Liver (tissue), 9 donors: Measurements from ENCODE around the gene CDCP1. TPM values are rescaled to one million over a fixed set of nuclear protein-coding genes. Genes with fewer than 3 reads are reported as not detected.

Source experiments
- DNase-seq: peaks from one replicate; pipeline ENCODE4 v3.0.0-alpha.2; 2017; ENCODE audit warnings: low spot score
- H3K27ac ChIP-seq, 2 donors: one replicate each; pipeline ENCODE4 v1.7.0; 2013; ENCODE audit warnings: inconsistent platforms in 2 of 2, low read length in 2 of 2, control low read depth in 1 of 2, low read depth in 1 of 2, mild to moderate bottlenecking in 1 of 2
- H3K27me3 ChIP-seq, 4 donors: one replicate each; pipeline versions ENCODE4 v1.6.1 to v1.7.0; 2013; ENCODE audit warnings: low read length in 3 of 4, inconsistent platforms in 1 of 4, mild to moderate bottlenecking in 1 of 4, moderate library complexity in 1 of 4; ENCODE audit not compliant: control insufficient read depth in 4 of 4, insufficient read depth in 4 of 4
- H3K36me3 ChIP-seq, 4 donors: one replicate each; pipeline versions ENCODE4 v1.6.1 to v1.7.0; 2013; ENCODE audit warnings: low read length in 3 of 4, mild to moderate bottlenecking in 3 of 4, low read depth in 1 of 4, moderate library complexity in 1 of 4; ENCODE audit not compliant: control insufficient read depth in 4 of 4, insufficient read depth in 3 of 4
- H3K4me1 ChIP-seq, 4 donors: one replicate each; pipeline versions ENCODE4 v1.6.1 to v1.7.0; 2013; ENCODE audit warnings: low read length in 3 of 4, mild to moderate bottlenecking in 3 of 4, moderate library complexity in 1 of 4; ENCODE audit not compliant: control insufficient read depth in 4 of 4, insufficient read depth in 4 of 4
- H3K4me3 ChIP-seq, 3 donors: one replicate each; pipeline versions ENCODE4 v1.6.1 to v1.7.0; 2013; ENCODE audit warnings: low read length in 3 of 3, control low read depth in 1 of 3, low read depth in 1 of 3, mild to moderate bottlenecking in 1 of 3
- H3K9ac ChIP-seq, 2 donors: one replicate each; pipeline ENCODE4 v1.7.0; 2013; ENCODE audit warnings: low read length in 2 of 2, mild to moderate bottlenecking in 2 of 2, moderate library complexity in 2 of 2, control low read depth in 1 of 2, low read depth in 1 of 2
- H3K9me3 ChIP-seq, 4 donors: one replicate each; pipeline versions ENCODE4 v1.6.1 to v1.7.0; 2013; ENCODE audit warnings: low read length in 3 of 4; ENCODE audit not compliant: control insufficient read depth in 4 of 4
- ATF3 ChIP-seq: IDR thresholded peaks from 2 replicates; pipeline ENCODE4 v1.6.1; 2016; ENCODE audit warnings: antibody characterized with exemption
- CTCF ChIP-seq: fragments of 150-350 bp; IDR thresholded peaks from 2 replicates; pipeline ENCODE4 v1.5.1; 2017; ENCODE audit warnings: improper control_type of control experiment, low read depth, low read length; ENCODE audit not compliant: missing input control
- EGR1 ChIP-seq, 2 donors: IDR thresholded peaks; 2 replicates each; pipeline ENCODE4 v1.6.1; 2016 to 2018; ENCODE audit warnings: antibody characterized with exemption in 2 of 2, low read depth in 2 of 2
- FOXA2 ChIP-seq: IDR thresholded peaks from 2 replicates; pipeline ENCODE4 v1.6.1; 2016; ENCODE audit warnings: antibody characterized with exemption
- HNF4A ChIP-seq, 2 donors: conservative IDR thresholded peaks; 2 replicates each; pipeline ENCODE4 v1.6.1; 2016; ENCODE audit warnings: antibody characterized with exemption in 2 of 2, mild to moderate bottlenecking in 2 of 2
- HNF4G ChIP-seq: IDR thresholded peaks from 2 replicates; pipeline ENCODE4 v1.6.1; 2016; ENCODE audit warnings: antibody characterized with exemption
- JUND ChIP-seq, 2 donors: IDR thresholded peaks; 2 replicates each; pipeline ENCODE4 v1.6.1; 2016; ENCODE audit warnings: antibody characterized with exemption in 2 of 2
- MAX ChIP-seq: IDR thresholded peaks from 2 replicates; pipeline ENCODE4 v1.6.1; 2016; ENCODE audit warnings: antibody characterized with exemption
- RXRA ChIP-seq, 2 donors: IDR thresholded peaks; 2 replicates each; pipeline ENCODE4 v1.6.1; 2017 to 2018; ENCODE audit warnings: antibody characterized with exemption in 2 of 2, mild to moderate bottlenecking in 1 of 2
- TAF1 ChIP-seq: conservative IDR thresholded peaks from 2 replicates; pipeline ENCODE4 v1.6.1; 2016; ENCODE audit warnings: antibody characterized with exemption, mild to moderate bottlenecking
- WGBS: extraction: QIAGEN DNeasy Blood & Tissue Kit; methylation state at CpG from one replicate; pipeline ENCODE4 v1.1.7; 2013; 5-methylcytosine and 5-hydroxymethylcytosine counted together
- polyA plus RNA-seq, 2 donors: library from polyadenylated mRNA; stranded (reverse) in 1 of 2; unstranded in 1 of 2; fragments of 200-250 nt in 1 of 2; fragments of >200 nt in 1 of 2; fragmentation: Nextera tagmentation in 1 of 2; extraction: Ambion mirVana in 1 of 2; gene quantifications; one replicate each; pipeline versions ENCODE4 v1.2.1 to v1.2.3, GENCODE V29; 2013 to 2015
- total RNA-seq, 2 donors: library from RNA; depleted of rRNA; stranded (reverse); fragments of >200 nt; gene quantifications; one replicate each; pipeline ENCODE4 v1.2.3, GENCODE V29; 2014
- donor health status: healthy.
- donor health status: healthy.
- donor health status: healthy.
- donor health status: healthy.
- donor health status: healthy.

The CDCP1 gene
- total and polyA plus RNA-seq, 4 donors: 0.22 to 0.67 (median 0.45) TPM

GRCh38 chr3:45188719-45189659 lies 42.8 kb upstream of the CDCP1 start:
- no peaks in the 10 kb centered on the region for H3K9me3 ChIP-seq
- no peaks in the 10 kb centered on the region for H3K36me3 ChIP-seq
- H3K27ac ChIP-seq: no peak overlapping the region
- H3K9ac ChIP-seq: no peak overlapping the region
- 83% methylated on average over 8 of the region's 8 CpGs for WGBS
- DNase-seq: no peak
- H3K4me3 ChIP-seq: no peak overlapping the region
- peaks cover 0 to 5% (median 1%) of the 10 kb centered on the region in 4 donors for H3K4me1 ChIP-seq
- TF ChIP-seq JUND (IDR thresholded peaks at IDR 0.05) (no peak), EGR1 (IDR thresholded peaks at IDR 0.05; ENCODE audit: low read depth in 2 of 2) (no peak), FOXA2 (no peak)
- H3K27me3 ChIP-seq: no peaks in the 10 kb centered on the region

- Histone ChIP-seq H3K4me3 (no peak overlapping the region), H3K27ac (no peak overlapping the region), H3K36me3 (no peaks in the 10 kb centered on the region), H3K9me3 (no peaks in the 10 kb centered on the region), H3K27me3 (no peaks in the 10 kb centered on the region), H3K4me1 (peaks cover 0 to 5% (median 1%) of the 10 kb centered on the region in 4 donors), H3K9ac (no peak overlapping the region)
- WGBS: 77% methylated on average over 3 of the region's 3 CpGs
- TF ChIP-seq RXRA (IDR thresholded peaks at IDR 0.05): no peak
- no peak for TF ChIP-seq MAX
- DNase-seq: no peak
These were observed 41.5 kb upstream of the CDCP1 start for GRCh38 chr3:45187694-45188141.

GRCh38 chr3:45186871-45187270 lies 40.7 kb upstream of the CDCP1 start:
- H3K9me3 ChIP-seq: no peaks in the 10 kb centered on the region
- DNase-seq: no peak
- H3K9ac ChIP-seq: no peak overlapping the region
- no peak overlapping the region for H3K4me3 ChIP-seq
- H3K27ac ChIP-seq: no peak overlapping the region
- H3K36me3 ChIP-seq: no peaks in the 10 kb centered on the region
- peaks cover 0 to 2% (median 0%) of the 10 kb centered on the region in 4 donors for H3K4me1 ChIP-seq
- H3K27me3 ChIP-seq: no peaks in the 10 kb centered on the region
- WGBS: 94% methylated on average over 6 of the region's 6 CpGs
- no peak for TF ChIP-seq ATF3
- no peak for TF ChIP-seq CTCF
- no peak for TF ChIP-seq HNF4G
- no peak for TF ChIP-seq HNF4A (conservative IDR thresholded peaks at IDR 0.05)

GRCh38 chr3:45185461-45185860 lies 39.3 kb upstream of the CDCP1 start:
- Histone ChIP-seq H3K9me3 (no peaks in the 10 kb centered on the region), H3K9ac (no peak overlapping the region), H3K4me1 (no peaks in the 10 kb centered on the region), H3K27me3 (no peaks in the 10 kb centered on the region), H3K36me3 (no peaks in the 10 kb centered on the region), H3K27ac (no peak overlapping the region), H3K4me3 (no peak overlapping the region)
- no peak for DNase-seq
- WGBS: 86% methylated on average over 5 of the region's 5 CpGs
- no peak for TF ChIP-seq TAF1
